Upper lobe of left lung (tissue), 6 donors: Measurements from ENCODE around the gene HMX3. TPM values are rescaled to one million over a fixed set of nuclear protein-coding genes. Genes with fewer than 3 reads are reported as not detected.

Source experiments
- ATAC-seq, 2 donors: fragments of 200-7000 bp; cut with Tn5 transposase; one replicate each; pipeline ENCODE4 v1.9.1; 2022; ENCODE audit warnings: mild to moderate bottlenecking in 2 of 2, moderate library complexity in 2 of 2; ENCODE audit not compliant: low FRiP score in 2 of 2
- DNase-seq, 2 donors: peaks; one replicate each; pipeline ENCODE4 v3.0.0-alpha.2; 2019 to 2020
- H3K27ac ChIP-seq, 4 donors: fragments of 200-600 bp; sonication (generic); one replicate each; pipeline ENCODE4 v1.5.1; 2016 to 2019
- H3K27me3 ChIP-seq, 4 donors: fragments of 200-600 bp; sonication (generic); one replicate each; pipeline ENCODE4 v1.5.1; 2017 to 2019
- H3K36me3 ChIP-seq, 4 donors: fragments of 200-600 bp; sonication (generic); one replicate each; pipeline ENCODE4 v1.5.1; 2016 to 2019
- H3K4me1 ChIP-seq, 4 donors: fragments of 200-600 bp; sonication (generic); one replicate each; pipeline ENCODE4 v1.5.1; 2018 to 2019
- H3K4me3 ChIP-seq, 4 donors: fragments of 200-600 bp; sonication (generic); one replicate each; pipeline ENCODE4 v1.5.1; 2017 to 2019; ENCODE audit warnings: mild to moderate bottlenecking in 2 of 4, moderate library complexity in 1 of 4
- H3K9me3 ChIP-seq, 4 donors: fragments of 200-600 bp; sonication (generic); one replicate each; pipeline ENCODE4 v1.5.1; 2018 to 2019
- EP300 ChIP-seq, 4 donors: sonication (generic); formaldehyde crosslinking; IDR thresholded peaks; one replicate each; pipeline ENCODE4 v1.5.1; 2017; ENCODE audit warnings: antibody characterized with exemption in 4 of 4, control low read depth in 2 of 4
- POLR2A ChIP-seq, 4 donors: fragments of 450-650 bp; IDR thresholded peaks; one replicate each; pipeline ENCODE4 v1.5.1; 2016 to 2017; ENCODE audit warnings: antibody characterized with exemption in 4 of 4, mild to moderate bottlenecking in 2 of 4
- POLR2AphosphoS5 ChIP-seq, 2 donors: sonication (generic); formaldehyde crosslinking; IDR thresholded peaks; one replicate each; pipeline ENCODE4 v1.5.1; 2017; ENCODE audit warnings: antibody characterized with exemption in 2 of 2
- WGBS, 2 donors: methylation state at CpG; one replicate each; pipeline ENCODE4 v1.1.5; 2017 to 2018; 5-methylcytosine and 5-hydroxymethylcytosine counted together
- total RNA-seq, 6 donors: library from RNA; depleted of rRNA in 4 of 6; stranded (reverse); fragments of >200 nt in 4 of 6; gene quantifications; one replicate each; pipeline versions ENCODE4 v1.1.0 to v1.2.1, GENCODE V29; 2016 to 2021
- TF ChIP-seq, protein P1 (sequence below), 6 experiments: fragments of 450-650 bp in 4 of 6; fragments of 200-600 bp in 2 of 6; sonication (generic) in 2 of 6; IDR thresholded peaks; one replicate each; pipeline ENCODE4 v1.5.1; 2016 to 2019; ENCODE audit warnings: antibody characterized with exemption in 6 of 6
- donor health status: DM: no; HTN: no; CAD: no; lungs with moderate emphysema.
- donor health status: DM: no; HTN: yes; CAD: no; lungs with severe emphysema.

The HMX3 gene
- total RNA-seq, 6 donors from 2014 or later: not detected

DNA sequence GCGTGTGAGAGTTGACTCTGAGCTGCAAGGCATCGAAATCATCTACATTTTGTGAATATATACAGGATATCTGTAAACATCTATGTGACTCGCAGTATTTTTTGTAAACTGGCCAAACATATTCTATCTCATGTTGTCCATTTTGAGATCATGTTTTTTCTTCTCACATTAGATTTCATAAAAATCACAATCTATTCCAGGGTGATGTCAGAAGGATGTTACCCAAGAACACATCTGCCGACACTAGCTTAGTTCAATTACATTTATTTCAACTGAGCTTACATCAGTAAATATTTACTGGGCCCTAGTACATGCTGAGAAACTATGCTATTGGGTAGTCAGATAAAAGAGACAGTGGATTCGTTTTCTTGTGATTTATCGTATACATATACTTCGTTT is 16.0 kb downstream of the HMX3 start:
- H3K4me1 ChIP-seq: peaks cover 45 to 65% (median 50%) of the 10 kb centered on the region in 4 donors
- TF ChIP-seq, protein P1, sequence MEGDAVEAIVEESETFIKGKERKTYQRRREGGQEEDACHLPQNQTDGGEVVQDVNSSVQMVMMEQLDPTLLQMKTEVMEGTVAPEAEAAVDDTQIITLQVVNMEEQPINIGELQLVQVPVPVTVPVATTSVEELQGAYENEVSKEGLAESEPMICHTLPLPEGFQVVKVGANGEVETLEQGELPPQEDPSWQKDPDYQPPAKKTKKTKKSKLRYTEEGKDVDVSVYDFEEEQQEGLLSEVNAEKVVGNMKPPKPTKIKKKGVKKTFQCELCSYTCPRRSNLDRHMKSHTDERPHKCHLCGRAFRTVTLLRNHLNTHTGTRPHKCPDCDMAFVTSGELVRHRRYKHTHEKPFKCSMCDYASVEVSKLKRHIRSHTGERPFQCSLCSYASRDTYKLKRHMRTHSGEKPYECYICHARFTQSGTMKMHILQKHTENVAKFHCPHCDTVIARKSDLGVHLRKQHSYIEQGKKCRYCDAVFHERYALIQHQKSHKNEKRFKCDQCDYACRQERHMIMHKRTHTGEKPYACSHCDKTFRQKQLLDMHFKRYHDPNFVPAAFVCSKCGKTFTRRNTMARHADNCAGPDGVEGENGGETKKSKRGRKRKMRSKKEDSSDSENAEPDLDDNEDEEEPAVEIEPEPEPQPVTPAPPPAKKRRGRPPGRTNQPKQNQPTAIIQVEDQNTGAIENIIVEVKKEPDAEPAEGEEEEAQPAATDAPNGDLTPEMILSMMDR (IDR thresholded peaks at IDR 0.05): no peak
- no peak for TF ChIP-seq EP300 (IDR thresholded peaks at IDR 0.05)
- TF ChIP-seq POLR2AphosphoS5 (IDR thresholded peaks at IDR 0.05): no peak
- TF ChIP-seq POLR2A (IDR thresholded peaks at IDR 0.05): no peak
- H3K36me3 ChIP-seq: peaks cover under 1 to 9% (median 6%) of the 10 kb centered on the region in 4 donors
- 26 to 30% methylated on average over 7 of the region's 7 CpGs for WGBS, 2 donors
- H3K9me3 ChIP-seq: no peaks in the 10 kb centered on the region
- DNase-seq (no peak), ATAC-seq (no peak)
- H3K27ac ChIP-seq: no peak overlapping the region
- H3K4me3 ChIP-seq: no peak overlapping the region
- peaks cover 2 to 53% (median 36%) of the 10 kb centered on the region in 4 donors for H3K27me3 ChIP-seq

DNA sequence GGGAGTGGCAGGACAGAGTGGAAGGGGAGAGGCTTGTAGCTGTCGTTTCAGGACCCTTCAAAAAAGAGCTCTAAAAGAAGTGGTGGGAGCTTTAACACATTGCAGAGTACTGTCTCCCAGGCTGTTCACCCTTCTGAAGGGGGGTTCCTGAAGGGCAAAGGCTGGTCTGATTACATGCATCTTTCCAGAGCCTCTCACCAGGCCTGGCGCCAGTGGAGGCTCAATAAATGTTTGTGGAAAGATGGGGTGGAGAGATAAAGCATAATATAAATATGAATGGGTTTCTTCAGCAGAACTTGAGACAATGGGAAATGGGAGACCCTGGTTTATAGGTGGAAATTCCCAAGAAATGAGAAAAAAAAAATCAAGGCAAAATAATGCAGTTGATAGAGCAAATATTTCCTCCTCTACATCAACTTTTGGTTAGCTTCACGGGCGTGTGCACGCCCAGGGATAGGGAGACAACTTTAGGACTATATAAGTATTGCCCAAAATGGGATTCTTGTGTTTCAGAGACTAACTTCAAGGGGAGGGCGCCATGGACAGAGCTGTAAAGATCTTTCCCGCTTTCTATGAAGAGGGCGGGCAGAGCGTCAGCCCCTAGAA is 17.8 kb downstream of the HMX3 start:
- no peak for TF ChIP-seq EP300 (IDR thresholded peaks at IDR 0.05)
- no peak for TF ChIP-seq POLR2A (IDR thresholded peaks at IDR 0.05)
- TF ChIP-seq, protein P1 (IDR thresholded peaks at IDR 0.05): no peak
- TF ChIP-seq POLR2AphosphoS5 (IDR thresholded peaks at IDR 0.05): no peak
- no peak overlapping the region for H3K27ac ChIP-seq
- WGBS, 2 donors: 42 to 44% methylated on average over 9 of the region's 9 CpGs
- ATAC-seq (no peak), DNase-seq (no peak)
- peaks cover 2 to 34% (median 25%) of the 10 kb centered on the region in 4 donors for H3K27me3 ChIP-seq
- peaks cover 38 to 49% (median 41%) of the 10 kb centered on the region in 4 donors for H3K4me1 ChIP-seq
- peak overlapping the region in 2 of 4 donors; percentile 98 to 99 for H3K4me3 ChIP-seq
- H3K36me3 ChIP-seq: peaks cover 5 to 27% (median 17%) of the 10 kb centered on the region in 4 donors
- no peaks in the 10 kb centered on the region for H3K9me3 ChIP-seq

DNA sequence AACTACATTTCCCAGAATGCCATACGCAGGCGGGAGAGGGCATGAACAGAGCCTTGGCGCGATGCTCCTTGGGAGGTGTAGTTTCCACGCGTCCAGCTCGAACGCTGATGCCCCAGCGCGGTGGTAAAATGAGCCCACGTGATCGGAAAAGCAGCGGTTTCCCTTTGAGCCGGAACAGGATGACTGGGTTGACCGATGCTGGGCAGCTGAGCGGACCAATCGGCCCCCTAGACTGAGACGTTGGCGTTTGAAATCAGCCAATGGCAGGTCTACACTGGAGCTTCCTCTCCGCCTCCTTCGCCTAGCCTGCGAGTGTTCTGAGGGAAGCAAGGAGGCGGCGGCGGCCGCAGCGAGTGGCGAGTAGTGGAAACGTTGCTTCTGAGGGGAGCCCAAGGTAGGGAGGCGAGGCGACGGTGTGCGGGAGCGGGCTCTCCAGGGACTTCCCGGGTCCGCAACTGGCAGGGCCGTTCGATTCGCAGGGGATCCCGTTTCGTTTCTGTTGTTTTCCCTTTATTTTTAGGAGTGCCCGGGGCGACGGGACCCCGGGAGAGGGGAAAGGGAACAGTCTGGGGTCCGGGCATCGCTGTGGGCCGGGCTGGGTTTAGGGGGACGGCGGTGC is 18.4 kb downstream of the HMX3 start, which contains the start of gene BUB3:
TSS of gene BUB3 (plus strand) at position 311 of the 619 bp plus-strand sequence. CDS start 516 bp downstream, outside the sequence.
- ATAC-seq (peak; percentile 99 to 100), DNase-seq (peak; percentile 95 to 99)
- peak; percentile 82 to 91 for TF ChIP-seq POLR2AphosphoS5 (IDR thresholded peaks at IDR 0.05)
- no peak for TF ChIP-seq EP300 (IDR thresholded peaks at IDR 0.05)
- peak in 3 of 4 donors; percentile 49 to 91 (median 65) for TF ChIP-seq POLR2A (IDR thresholded peaks at IDR 0.05)
- TF ChIP-seq, protein P1 (IDR thresholded peaks at IDR 0.05): peak in 5 of 6 experiments; percentile 13 to 42 (median 17)
- 0% methylated on average over 14 to 41 of the region's 50 CpGs for WGBS, 2 donors
- peaks cover 5 to 33% (median 17%) of the 10 kb centered on the region in 4 donors for H3K36me3 ChIP-seq
- peaks cover 34 to 45% (median 36%) of the 10 kb centered on the region in 4 donors for H3K4me1 ChIP-seq
- H3K27me3 ChIP-seq: peaks cover 2 to 30% (median 21%) of the 10 kb centered on the region in 4 donors
- H3K27ac ChIP-seq: peak within 1 kb of the TSS; percentile 83 to 93 (median 88)
- H3K4me3 ChIP-seq: peak within 1 kb of the TSS; percentile 80 to 99 (median 98)
- H3K9me3 ChIP-seq: no peaks in the 10 kb centered on the region

DNA sequence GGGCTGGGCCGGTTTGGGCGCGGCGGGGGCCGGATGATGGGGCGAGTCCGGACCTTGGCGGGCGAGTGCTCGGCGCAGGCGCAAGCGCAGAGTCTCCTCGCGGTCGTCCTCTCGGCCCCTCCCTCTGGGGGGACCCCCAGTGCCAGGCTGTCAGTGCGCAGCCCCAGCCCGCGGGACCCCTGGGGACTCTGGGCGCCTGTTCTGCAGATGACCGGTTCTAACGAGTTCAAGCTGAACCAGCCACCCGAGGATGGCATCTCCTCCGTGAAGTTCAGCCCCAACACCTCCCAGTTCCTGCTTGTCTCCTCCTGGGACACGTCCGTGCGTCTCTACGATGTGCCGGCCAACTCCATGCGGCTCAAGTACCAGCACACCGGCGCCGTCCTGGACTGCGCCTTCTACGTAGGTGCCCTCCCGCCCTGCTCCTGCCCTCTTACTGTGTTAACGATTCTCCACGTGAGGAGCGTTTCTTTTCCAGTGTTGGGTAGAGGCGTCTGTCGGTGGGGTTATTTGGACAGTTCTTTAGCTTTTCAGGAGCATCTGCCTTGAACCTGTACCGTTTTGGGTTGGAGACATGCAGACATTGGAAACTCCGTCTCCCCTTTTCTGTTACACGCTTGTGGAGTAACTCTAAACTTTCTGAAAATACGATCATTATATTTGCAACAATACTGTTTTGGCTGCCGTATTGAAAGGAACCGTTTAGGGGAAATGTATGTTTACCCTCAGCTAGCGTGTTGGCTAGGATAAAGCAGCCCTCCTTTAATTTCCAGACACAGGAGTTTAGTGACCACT is 19.1 kb downstream of the HMX3 start:
- Histone ChIP-seq H3K4me1 (peaks cover 27 to 38% (median 29%) of the 10 kb centered on the region in 4 donors), H3K27me3 (peaks cover 0 to 23% (median 15%) of the 10 kb centered on the region in 4 donors), H3K4me3 (peak overlapping the region; percentile 80 to 99 (median 98)), H3K9me3 (no peaks in the 10 kb centered on the region), H3K36me3 (peaks cover 5 to 37% (median 17%) of the 10 kb centered on the region in 4 donors), H3K27ac (peak overlapping the region; percentile 83 to 93 (median 88))
- WGBS, 2 donors: 9% methylated on average over 25 to 26 of the region's 49 CpGs
- DNase-seq (peak; percentile 63 to 92), ATAC-seq (peak; percentile 70 to 82)
- TF ChIP-seq POLR2AphosphoS5 (IDR thresholded peaks at IDR 0.05) (no peak), EP300 (IDR thresholded peaks at IDR 0.05) (no peak), POLR2A (IDR thresholded peaks at IDR 0.05) (no peak)
- TF ChIP-seq, protein P1 (IDR thresholded peaks at IDR 0.05): no peak
